ENCODE data around the gene CYBC1.
A peak's percentile ranks its signal among the peaks of the same experiment; 100 is the strongest.

Gene CYBC1

DNA sequence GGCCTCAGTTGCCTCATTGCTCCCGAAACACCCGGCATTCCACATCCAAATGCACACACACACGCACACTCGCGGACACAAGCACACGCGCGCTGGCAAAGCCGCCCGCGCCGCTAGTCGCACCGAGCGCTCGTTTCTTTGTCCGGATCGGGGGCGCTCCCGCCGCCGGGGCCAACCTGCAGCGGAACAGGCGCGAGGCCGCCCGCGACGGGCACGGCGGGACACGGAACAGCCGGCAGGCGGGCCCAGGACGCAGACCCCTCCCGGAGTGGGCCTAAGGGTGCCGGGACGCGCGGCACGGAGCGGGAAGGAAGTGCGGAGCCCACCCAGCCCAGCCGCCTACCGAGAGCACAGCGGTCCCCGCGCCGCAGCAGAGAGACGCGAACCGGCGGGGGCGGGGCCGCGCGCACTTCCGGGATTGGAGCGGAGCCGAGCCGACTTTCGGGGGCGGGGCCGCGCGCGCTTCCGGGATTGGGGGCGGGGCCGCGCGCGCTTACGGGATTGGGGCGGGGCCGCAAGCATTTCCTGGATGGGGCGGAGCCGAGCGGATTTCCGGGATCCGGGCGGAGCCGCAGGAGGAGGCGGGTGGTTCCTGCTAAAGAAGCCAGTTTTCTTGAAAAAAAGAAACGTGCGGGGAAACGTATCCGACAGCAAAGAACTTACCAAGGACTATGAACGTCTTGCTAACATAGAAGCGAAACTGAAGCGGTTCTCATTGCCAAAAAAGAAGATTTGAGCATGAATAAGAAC, at the start of gene CYBC1:
TSS of gene CYBC1 (minus strand) at position 396 of the 750 bp plus-strand sequence. CDS start 1,498 bp downstream, outside the sequence.
- peak; percentile 92 to 94 for DNase-seq (ENCODE audit: low read depth in 2 of 2)

DNA sequence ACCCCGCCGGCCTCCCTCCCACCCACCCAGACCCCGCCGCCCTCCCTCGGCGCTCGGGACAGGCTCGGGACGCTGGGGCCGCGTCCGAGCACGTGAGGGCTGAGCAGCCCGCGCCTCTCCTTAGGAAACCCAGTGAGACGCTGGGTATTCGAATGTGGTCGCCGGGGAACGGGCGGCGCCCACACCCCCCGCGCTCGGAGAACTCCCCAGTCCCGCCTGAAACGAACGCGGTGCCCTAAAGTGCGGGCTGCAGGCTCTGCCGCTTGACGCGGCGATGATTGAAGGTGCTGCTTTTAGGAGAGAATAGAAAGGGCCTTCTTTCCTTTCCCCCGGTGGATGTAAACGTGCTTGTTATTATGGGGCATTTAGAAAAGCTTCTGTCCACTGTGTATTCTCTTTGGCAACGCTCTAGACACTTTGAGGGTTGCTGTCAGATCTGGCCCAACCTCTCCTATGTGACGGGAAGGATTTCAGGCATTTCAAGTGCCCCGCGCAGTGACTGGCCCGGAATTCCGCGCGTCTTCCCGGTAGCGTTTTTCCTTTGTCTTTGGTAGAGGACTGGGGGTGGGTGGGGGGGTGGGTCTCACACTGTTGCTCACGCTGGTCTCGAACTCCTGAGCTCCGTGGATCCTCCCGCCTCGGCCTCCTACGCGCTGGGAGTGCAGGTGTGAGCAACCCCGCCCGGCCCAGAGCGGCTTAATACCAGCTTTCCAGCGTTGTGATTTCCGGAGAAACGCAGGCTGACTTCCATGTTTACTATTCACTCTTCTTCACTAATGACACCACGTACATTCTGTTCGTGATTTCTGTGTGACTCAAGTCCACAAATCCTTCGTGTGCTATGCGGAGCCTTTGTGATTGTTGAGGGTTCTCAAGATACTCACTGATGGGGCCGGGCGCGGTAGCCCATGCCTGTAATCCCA, 47.2 kb upstream of the CYBC1 start:
- DNase-seq (ENCODE audit: low read depth in 2 of 2): no peak

DNA sequence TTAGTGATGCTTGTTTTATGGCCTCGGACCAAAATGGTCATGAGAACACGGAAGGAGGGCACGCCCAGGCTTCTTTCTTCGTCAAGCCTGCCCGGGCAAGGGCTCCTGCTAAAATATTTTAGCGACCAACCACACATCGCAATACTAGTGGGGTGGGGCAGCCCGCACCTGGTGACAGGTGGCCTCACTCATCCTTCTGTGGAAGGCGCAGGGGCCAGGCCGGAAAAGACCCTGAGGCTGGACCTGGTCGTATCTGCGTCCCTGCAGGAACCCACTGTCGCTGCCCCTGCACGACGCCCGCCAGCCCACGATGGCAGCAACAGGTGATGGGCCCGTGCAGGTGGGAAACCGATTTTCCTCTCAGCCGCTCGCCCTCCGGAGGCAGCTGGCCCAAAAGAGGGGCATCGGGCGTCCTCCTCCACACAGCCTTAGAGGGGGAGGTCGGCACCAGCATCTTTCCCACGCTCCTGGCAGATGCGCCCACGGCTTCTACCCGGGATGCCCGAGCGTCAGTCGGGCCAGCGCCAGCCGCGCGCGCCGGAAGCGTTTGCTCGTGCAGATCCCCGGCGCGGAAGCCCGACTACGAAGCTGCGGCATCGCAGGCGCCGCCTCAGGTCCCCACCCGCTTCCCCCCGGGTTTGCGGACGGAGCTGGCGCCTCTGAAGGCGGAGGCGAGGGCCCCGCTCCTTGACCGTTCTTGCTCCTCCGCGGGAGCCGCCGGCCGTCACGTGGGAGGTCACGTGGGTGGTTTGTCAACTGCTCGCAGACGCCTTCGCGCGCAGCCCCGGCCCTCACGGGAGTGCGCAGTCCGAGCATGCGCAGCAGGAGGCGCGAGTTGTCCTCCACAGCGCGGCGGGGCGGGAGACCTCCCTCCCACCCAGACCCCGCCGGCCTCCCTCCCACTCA, 46.2 kb upstream of the CYBC1 start:
- peak; percentile 93 for DNase-seq (ENCODE audit: low read depth in 2 of 2)

DNA sequence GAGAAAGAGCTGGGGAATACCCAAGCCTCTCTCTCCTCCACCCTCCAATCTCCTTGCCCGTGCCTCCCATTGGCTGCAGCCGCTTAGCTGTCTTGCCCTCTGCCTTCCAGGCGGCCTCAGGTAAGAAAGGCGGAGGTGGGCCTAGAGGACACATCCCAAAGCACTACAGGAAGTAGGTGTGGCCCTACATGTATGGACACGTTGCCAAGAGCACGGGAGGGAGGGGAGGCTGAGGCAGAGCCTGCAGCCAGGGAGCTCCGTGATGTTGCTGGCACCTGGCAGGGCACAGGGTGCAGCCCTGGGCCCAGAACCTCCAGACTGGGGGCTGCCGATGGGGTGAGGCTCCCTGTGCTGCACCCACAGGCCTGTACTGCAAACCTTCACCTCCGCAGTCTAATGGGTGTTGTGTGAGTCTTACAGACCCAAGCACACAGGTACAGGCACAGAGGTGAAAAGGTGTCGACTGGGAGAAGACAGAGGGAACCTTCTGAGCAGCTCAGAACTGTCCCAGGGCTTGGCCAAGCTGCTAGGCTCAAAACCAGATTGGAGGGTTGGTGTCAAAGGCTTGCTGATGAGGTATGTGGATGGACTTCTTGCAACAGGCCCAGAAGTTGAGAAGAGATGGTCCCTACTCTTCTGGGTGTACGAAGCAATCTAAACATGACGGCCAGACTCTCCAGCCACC, 45.4 kb upstream of the CYBC1 start:
- no peak for DNase-seq (ENCODE audit: low read depth in 2 of 2)

DNA sequence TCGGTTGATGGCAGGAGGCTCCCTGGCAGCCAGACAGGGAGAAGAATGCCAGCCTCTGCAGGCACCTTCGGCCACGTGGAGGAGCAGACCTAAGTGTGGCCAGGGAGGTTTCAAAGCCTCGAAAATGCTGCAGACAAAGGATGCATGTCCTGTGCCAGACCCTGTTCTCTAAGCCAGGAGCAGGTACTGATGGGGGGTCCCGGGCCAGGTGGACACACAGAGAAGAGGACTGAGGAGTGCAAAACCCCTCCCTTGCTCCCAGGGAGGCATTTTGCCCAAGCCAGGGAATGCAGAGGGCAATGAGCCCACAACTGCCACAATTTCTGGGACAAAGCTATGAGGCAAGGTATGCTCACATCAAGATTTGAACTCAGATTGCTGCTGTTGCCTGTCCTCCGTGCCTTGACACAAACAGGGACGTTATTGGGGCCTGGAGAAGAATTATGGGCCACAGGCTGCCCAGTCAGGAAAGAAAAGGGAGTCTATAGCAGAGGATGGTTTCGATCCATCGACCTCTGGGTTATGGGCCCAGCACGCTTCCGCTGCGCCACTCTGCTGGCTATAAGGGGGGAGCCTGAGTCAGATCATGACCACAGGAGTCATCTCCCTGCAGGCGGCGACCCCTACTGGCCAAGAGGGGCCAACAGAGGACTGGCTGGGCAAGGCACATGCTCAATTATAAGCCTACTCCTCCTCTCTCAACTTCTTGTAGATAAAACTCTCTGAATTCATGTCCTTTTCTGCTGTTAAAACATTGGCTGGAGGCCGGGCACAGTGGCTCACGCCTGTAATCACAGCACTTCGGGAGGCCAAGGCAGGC, 43.9 kb upstream of the CYBC1 start:
- peak; percentile 73 to 84 for DNase-seq (ENCODE audit: low read depth in 2 of 2)

DNA sequence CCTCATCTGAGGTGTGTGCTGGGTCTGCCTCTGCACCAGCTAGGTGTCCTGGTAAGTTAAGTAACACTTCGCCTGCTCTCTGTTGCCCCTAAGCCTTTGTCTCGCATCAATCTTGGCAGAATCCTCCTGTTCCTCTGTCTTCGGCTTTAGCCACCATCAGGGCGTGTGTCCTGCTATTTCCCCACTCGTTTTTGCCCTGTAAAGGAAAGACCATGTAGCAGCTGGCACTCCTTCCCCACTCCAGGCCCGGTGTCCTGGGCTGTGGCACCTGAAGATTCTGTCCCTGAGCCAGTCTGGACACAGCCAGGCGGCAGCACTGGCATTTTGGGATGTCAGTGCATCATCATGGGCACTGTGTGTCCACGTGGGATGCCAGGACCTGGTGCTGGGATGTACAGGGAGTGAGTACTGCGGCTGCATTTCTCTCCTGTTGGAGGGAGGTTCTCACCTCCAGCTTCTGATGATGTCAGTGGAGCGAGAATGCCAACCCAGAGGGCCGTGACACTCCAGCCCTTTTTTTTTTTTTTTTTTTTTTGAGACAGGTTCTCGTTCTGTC, 42.8 kb upstream of the CYBC1 start:
- DNase-seq (ENCODE audit: low read depth in 2 of 2): no peak

DNA sequence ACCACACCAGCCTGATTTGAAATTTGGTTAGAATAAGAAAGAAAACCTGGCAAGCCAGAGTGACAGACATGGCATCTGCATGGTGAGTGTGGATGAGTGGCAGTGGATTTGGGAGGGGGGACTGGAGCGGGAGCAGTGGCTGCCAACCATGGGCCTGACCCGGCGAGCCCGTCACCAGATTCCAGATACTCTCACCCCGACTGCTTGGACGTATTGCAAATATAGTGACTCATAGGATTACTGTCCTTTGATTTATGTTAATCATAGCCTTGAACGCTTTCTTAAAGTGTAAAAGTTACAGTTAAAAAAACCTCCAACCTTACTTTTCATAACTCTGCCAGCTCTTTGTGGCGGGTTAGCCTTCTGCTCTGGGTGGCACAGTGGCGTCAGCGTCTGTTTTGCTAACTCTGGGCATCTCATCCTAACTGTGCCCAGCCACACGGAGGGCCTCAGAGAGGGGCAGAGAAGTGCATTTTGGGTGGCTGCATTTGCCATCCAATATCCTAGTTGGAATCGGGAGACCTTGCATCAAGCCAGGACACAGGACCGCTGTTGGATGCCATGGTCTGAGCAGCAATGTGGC, 42.2 kb upstream of the CYBC1 start:
- no peak for DNase-seq (ENCODE audit: low read depth in 2 of 2)

DNA sequence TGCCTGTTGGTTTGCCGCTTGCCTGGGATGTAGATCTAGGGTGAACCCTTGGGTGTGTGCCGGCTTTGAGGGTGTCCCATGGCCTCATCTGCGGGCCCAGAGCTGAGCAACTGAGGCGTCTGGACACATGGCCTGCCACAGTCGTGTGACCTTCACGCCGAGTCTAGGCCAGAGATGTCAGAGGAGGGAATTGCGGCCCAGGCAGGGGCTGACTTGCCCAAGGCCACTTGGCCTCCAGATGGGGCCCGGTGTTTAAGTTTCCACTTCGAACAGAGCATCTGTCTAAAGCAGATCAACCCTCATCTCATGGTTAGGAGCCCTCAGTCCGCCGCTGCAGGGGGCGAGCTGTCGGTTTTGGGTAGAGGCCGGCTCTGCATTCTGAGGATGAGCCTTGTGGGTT, 41.0 kb upstream of the CYBC1 start:
- DNase-seq (ENCODE audit: low read depth in 2 of 2): no peak

DNA sequence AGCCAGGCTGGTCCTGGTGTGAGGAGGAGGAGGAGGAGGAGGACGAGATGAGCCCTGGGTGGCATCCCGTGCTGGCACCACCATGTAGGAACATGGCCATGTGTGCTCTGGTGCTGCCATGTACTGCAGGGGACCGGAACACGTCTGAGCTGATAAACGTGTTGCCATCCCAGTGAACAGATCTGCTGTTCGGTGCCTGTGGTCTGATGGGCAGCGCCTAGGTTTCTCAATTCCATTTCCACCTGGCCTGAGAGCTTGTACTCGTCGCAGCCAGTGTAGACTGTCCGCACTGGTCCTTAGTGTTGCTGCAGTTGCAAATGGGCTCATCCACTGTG, 40.6 kb upstream of the CYBC1 start:
- DNase-seq (ENCODE audit: low read depth in 2 of 2): no peak

DNA sequence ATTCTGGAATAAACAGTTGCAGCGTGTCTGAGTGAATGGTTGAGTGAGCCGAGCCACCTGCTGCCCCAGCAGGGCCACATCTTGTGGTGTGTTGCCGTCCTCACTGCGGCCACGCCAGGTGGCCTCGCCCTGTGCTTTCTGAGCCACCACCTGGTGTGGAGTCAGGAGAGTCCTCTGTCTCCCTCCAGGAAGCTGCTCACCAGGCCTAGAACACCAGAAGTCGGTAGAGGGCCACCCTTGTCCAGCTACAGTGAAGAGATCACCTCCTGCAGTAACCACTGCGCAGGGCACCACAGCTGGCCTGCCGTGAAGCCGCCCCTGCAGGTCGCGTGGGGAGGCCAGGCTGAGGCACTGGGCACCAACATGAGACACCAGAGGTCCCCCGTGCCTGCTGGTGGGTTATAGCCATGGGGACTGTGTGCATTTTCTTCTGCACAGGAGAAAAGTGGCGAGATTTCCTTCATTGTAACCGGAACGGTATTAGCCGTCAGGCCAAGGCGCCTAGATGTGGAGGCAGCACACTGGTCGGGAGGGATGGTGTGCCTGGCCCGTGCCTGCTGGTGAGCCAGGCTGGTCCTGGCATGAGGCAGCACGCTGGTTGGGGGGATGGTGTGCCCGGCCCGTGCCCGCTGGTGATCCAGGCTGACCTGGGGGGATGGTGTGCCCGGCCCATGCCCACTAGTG, 40.1 kb upstream of the CYBC1 start:
- no peak for DNase-seq (ENCODE audit: low read depth in 2 of 2)

DNA sequence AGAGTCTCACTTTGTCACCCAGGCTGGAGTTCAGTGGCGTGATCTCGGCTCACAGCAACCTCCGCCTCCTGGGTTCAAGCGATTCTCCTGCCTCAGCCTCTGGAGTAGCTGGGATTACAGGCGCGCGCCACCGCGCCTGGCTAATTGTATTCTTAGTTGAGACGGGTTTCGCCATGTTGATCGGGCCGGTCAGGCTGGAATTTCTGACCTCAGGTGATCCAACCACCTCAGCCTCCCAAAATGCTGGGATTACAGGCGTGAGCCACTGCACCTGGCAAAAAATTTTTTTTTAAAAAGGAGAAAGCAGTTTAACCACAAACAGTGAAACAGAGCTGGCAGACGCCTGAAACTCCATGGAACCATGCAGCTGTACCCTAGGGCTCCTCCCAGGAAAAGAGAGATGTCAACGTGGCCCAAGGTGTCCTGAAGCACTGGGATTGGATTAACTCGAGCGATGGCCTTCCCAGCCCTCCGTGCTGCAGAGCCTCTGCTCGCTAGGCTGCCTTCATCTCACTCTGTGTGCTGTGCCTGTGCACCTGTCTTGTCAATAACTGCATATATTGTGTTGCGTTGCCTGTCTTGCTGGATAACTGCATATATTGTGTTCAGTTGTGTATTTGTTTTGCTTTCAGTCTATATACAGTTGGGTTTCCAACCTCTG, 39.4 kb upstream of the CYBC1 start:
- DNase-seq (ENCODE audit: low read depth in 2 of 2): no peak

DNA sequence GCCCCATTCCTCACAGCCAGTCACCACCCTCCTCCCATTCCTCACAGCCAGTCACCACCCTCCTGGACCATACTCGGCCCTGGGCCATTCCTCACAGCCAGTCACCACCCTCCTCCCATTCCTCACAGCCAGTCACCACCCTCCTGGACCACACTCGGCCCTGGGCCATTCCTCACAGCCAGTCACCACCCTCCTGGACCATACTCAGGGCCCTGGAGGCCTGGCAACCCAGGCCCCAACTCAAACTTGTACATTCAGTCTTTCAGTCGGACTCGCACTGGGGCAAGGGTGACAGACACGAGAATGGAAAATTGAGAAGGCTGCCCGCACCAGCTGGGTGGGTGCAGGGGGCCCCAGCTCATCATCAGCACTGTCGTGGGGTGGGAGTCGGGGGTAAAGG, 38.6 kb upstream of the CYBC1 start:
- DNase-seq (ENCODE audit: low read depth in 2 of 2): no peak

DNA sequence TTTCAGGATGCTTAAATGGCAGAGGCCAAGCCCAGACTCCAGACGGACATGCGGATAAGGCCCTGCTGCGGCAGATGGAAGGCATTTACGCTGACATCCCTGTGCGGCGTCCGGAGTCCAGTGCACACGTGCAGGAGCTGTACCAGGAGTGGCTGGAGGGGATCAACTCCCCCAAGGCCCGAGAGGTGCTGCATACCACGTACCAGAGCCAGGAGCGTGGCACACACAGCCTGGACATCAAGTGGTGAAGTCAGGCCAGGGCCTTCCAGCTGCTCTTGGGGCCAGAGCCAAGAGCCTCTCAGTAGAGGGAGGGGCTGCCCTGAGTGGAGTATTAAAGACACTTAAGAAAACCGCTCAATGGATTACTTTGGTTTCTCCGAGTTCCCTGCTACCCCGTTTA, 37.4 kb upstream of the CYBC1 start:
- DNase-seq (ENCODE audit: low read depth in 2 of 2): no peak

DNA sequence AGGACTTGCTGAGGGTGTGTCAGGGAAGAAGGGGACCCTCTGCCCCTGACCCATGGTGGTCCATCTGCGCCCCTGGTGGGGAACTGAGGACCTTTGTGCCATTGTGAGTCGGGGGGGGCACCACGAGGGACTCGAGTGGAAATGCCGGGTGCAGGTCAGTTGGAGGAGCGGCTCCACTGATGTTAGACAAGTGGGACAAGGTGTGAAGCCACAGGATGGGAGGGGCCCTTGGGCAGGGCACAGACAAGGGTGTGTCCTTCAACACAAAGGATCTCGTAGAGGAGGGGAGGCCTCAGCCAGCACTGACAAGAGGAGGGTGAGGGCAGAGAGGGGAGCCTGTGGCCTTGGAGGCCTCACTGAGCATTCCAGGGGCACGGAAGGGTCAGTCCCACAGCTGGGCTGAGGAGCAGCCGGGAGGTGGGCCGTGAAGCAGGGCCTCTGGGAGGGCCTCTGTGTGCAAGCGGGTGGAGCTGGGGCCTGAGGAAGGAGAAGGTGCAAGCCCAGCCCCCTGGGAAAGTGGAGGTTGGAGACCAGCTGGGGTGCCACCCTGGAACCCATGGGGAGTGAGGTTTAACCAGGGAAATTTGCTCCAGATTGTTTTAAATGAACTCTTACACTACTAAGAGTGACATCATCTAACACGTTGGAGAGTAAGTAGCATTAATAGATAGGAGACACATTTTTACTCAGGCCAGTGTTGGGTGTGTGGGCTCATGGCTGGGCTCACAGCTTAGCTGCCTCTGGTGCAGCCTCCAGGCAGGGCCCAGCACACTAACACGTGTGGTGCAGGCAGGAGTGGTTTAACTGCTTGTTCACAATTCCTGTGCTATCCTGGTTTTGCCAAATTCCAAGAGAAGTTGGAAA, 35.9 kb upstream of the CYBC1 start:
- no peak for DNase-seq (ENCODE audit: low read depth in 2 of 2)

DNA sequence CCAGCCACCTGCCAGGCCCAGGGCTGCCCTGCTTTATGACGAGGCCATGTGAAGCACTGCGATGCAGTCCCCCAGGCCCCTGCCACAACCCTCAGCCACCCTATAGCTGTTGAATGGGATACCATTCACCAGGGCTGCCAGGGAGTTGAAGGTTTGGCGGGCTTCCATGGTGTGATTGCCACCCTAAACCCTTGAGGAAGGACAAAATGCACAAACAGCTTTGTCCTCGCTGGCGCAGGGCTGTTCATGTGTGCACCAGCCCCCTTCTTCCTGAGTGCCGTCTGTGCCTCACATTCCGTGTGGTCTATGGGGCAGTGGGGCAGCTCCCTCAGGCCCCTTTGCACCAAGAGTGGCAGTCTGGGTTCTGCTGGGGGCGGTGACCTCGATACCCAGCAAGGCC, 33.3 kb upstream of the CYBC1 start:
- no peak for DNase-seq (ENCODE audit: low read depth in 2 of 2)

DNA sequence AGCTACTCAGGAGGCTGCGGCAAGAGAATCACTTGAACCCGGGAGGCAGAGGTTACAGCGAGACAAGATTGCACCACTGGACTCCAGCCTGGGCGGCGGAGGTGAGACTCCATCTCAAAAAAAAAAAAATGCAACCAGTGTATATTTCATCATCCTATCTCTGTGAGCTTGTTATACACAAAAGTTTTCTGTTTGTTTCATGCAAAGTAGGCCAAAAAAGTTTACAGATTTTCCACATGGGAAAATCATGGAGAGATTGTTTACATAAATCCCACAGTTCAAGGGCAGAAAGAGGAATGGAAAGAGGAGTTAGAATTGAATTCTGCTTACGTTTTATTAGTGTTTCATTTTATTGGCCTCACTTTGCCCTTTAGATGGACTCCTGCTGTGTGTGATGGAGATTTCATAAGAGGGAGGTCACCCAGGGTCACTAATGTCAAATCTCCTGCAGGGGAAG, 32.7 kb upstream of the CYBC1 start:
- no peak for DNase-seq (ENCODE audit: low read depth in 2 of 2)

DNA sequence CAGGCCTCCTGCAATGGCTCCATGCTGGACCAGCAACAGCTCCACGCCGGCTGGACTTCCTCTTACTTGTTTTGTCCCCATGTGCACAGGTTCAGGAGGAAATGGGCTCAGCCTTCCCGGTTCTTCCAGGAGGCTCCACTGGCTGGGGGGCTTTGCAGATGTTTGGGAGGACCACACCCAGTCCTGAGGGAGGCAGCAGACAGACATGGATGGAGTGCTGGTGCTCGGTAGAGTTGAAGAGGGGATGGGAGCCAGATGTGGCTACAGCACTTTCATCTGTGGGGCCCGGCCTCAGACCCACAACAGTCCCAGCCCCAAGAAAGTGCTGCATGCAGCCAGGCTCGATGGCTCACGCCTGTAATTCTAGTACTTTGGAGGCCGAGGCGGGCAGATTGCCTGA, 29.8 kb upstream of the CYBC1 start:
- no peak for DNase-seq (ENCODE audit: low read depth in 2 of 2)

DNA sequence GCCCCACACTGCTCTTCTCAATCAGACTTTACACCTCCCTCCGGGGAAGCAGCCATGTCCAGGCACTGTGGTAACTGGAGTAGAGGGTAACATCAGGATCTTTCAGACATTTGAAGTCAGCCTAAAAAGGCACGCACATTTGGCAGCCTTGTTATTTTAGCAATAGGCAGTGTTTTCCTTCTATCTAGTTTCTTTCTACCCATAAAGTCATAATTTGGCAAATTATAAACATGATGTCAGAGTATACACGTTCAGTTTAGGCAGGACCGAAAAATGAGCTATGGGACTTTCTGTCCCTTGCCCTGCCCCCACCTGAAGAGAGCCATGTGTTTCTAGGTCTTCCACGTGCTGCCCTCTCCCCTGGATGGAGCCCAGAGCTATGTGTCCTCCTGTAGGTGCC, 29.1 kb upstream of the CYBC1 start:
- DNase-seq (ENCODE audit: low read depth in 2 of 2): no peak

Measured in stimulated activated CD8-positive, alpha-beta memory T cell treated with anti-CD3 and anti-CD28 coated beads, Interleukin-2, amount 100 ng/mL, for 48 hours (primary cell).